K562 (cell line): ENCODE measurements around the gene TAGLN3. TPM values are rescaled to one million over a fixed set of nuclear protein-coding genes. Genes with fewer than 3 reads are reported as not detected.

Experiments
- ATAC-seq: fragments of 200-7000 bp; cut with Tn5 transposase; 3 replicates; pipeline ENCODE4 v1.9.1; 2020; ENCODE audit warnings: moderate library complexity
- BruUV-seq: library from RNA; stranded (reverse); fragments of 400-500 nt; replicated peaks from 2 replicates; lab custom pipeline; 2021; lab: Mats Ljungman, UMichigan
- CTCF ChIA-PET: fragments of 300-600 bp; formaldehyde crosslinking; extraction: SDS; loops from one replicate; lab custom pipeline; 2021; ENCODE audit warnings: low intra/inter-chr PET ratio; lab: Yijun Ruan, JAX
- POLR2A ChIA-PET: fragments of 300-600, 350-650 bp; sonication (Branson Sonifier 250); formaldehyde crosslinking; extraction: SDS; loops from one replicate; lab custom pipeline; 2021; ENCODE audit warnings: antibody characterized with exemption, inconsistent platforms; lab: Yijun Ruan, JAX
- DNase-seq, 4 experiments: peaks; one replicate each; pipeline versions ENCODE4 v3.0.0 to v3.0.0-alpha.2; 2011 to 2018; ENCODE audit warnings: low spot score in 3 of 4, mixed read lengths in 3 of 4; ENCODE audit errors: extremely low read depth in 1 of 4
- FAIRE-seq: peaks from 2 replicates; lab custom pipeline; 2011; peaks lifted over from hg19 to GRCh38; lab: Jason Lieb, UNC
- H2AFZ ChIP-seq: 2 replicates; pipeline ENCODE4 v1.6.0; 2011; ENCODE audit warnings: low read depth, low read length, control low read depth, inconsistent platforms
- H3K27ac ChIP-seq: fragments of 200-600 bp; 3 replicates; pipeline ENCODE4 v1.8.0; 2011; ENCODE audit warnings: low read depth, mild to moderate bottlenecking, control low read depth, inconsistent platforms, low read length, moderate library complexity, mixed read lengths; ENCODE audit errors: extremely low read depth
- H3K27me3 ChIP-seq, 2 experiments: fragments of 300-600 bp in 1 of 2; 2 replicates in 1 of 2; 3 replicates in 1 of 2; pipeline versions ENCODE4 v1.6.0 to v1.8.0; 2011; ENCODE audit warnings: inconsistent platforms in 2 of 2, low read length in 2 of 2, mild to moderate bottlenecking in 1 of 2, mixed read lengths in 1 of 2, moderate library complexity in 1 of 2; ENCODE audit not compliant: control insufficient read depth in 2 of 2, insufficient read depth in 2 of 2
- H3K36me3 ChIP-seq: fragments of 300-600 bp; 3 replicates; pipeline ENCODE4 v1.8.0; 2011; ENCODE audit warnings: mild to moderate bottlenecking, low read length, inconsistent platforms; ENCODE audit not compliant: control insufficient read depth, insufficient read depth
- H3K4me1 ChIP-seq, 2 experiments: fragments of 200-600 bp in 1 of 2; replicated peaks in 1 of 2; 2 replicates in 1 of 2; 3 replicates in 1 of 2; pipeline versions ENCODE4 v1.5.1 to v1.8.0; 2011; ENCODE audit warnings: inconsistent platforms in 2 of 2, low read length in 2 of 2, mild to moderate bottlenecking in 1 of 2, mixed read lengths in 1 of 2, moderate library complexity in 1 of 2; ENCODE audit not compliant: control insufficient read depth in 2 of 2, insufficient read depth in 2 of 2
- H3K4me2 ChIP-seq: 2 replicates; pipeline ENCODE4 v1.6.1; 2011; ENCODE audit warnings: low read length, control low read depth, inconsistent platforms, mixed read lengths; ENCODE audit not compliant: insufficient read depth
- H3K4me3 ChIP-seq: fragments of 200-600 bp; sonication (generic), shearing (Covaris generic); 2 replicates; pipeline ENCODE4 v1.5.1; 2016; ENCODE audit warnings: control low read depth, inconsistent platforms
- H3K79me2 ChIP-seq: fragments of 200-600 bp; 3 replicates; pipeline ENCODE4 v1.8.0; 2011; ENCODE audit warnings: low read length, inconsistent platforms; ENCODE audit not compliant: control insufficient read depth, insufficient read depth
- H3K9ac ChIP-seq, 2 experiments: 2 replicates each; pipeline versions ENCODE4 v1.6.0 to v1.6.1; 2011; ENCODE audit warnings: low read depth in 2 of 2, low read length in 2 of 2, control low read depth in 1 of 2, inconsistent platforms in 1 of 2, mild to moderate bottlenecking in 1 of 2, mixed read lengths in 1 of 2; ENCODE audit not compliant: insufficient read depth in 1 of 2
- H3K9me1 ChIP-seq: one replicate; pipeline ENCODE4 v1.6.0; 2011; ENCODE audit warnings: inconsistent platforms, mild to moderate bottlenecking, low read length, moderate library complexity; ENCODE audit not compliant: control insufficient read depth, insufficient read depth
- H3K9me3 ChIP-seq: replicated peaks from 2 replicates; pipeline ENCODE4 v1.5.1; 2011; ENCODE audit warnings: low read depth, low read length, inconsistent platforms; ENCODE audit not compliant: control insufficient read depth, insufficient read depth
- H4K20me1 ChIP-seq: replicated peaks from 2 replicates; pipeline ENCODE4 v1.6.1; 2011; ENCODE audit warnings: low read length, inconsistent platforms, mixed read lengths; ENCODE audit not compliant: control insufficient read depth, insufficient read depth
- DPF2 ChIP-seq: fragments of 450-650 bp; IDR thresholded peaks from 2 replicates; pipeline ENCODE4 v1.6.1; 2016
- E2F4 ChIP-seq: sonication (generic); formaldehyde crosslinking; IDR thresholded peaks from 2 replicates; pipeline ENCODE4 v1.8.0; 2022; ENCODE audit warnings: mild to moderate bottlenecking, low read depth, missing genetic modification reagents
- EWSR1 ChIP-seq: fragments of 450-650 bp; IDR thresholded peaks from 2 replicates; pipeline ENCODE4 v1.6.1; 2018; ENCODE audit warnings: borderline replicate concordance, mild to moderate bottlenecking, low read depth, moderate library complexity; ENCODE audit not compliant: partially characterized antibody
- JUND ChIP-seq, 2 experiments: IDR thresholded peaks; 2 replicates in 1 of 2; 3 replicates in 1 of 2; pipeline ENCODE4 v1.6.1; 2011; ENCODE audit warnings: borderline replicate concordance in 2 of 2, low read depth in 2 of 2, low read length in 2 of 2, improper control_type of control experiment in 1 of 2, missing biosample characterization in 1 of 2, missing genetic modification characterization in 1 of 2, missing genetic modification reagents in 1 of 2
- MIER1 ChIP-seq: fragments of 450-650 bp; IDR thresholded peaks from 2 replicates; pipeline ENCODE4 v1.6.1; 2016; ENCODE audit warnings: antibody characterized with exemption, mild to moderate bottlenecking, low read depth
- PREB ChIP-seq: sonication (generic); formaldehyde crosslinking; IDR thresholded peaks from 2 replicates; pipeline ENCODE4 v1.8.1; 2023; ENCODE audit warnings: mild to moderate bottlenecking, missing genetic modification reagents
- SAP30 ChIP-seq: fragments of 200-600 bp; sonication (generic); IDR thresholded peaks from 2 replicates; pipeline ENCODE4 v1.6.1; 2012; ENCODE audit warnings: borderline replicate concordance, low read depth, mild to moderate bottlenecking, moderate library complexity, low read length, control low read depth, inconsistent platforms; ENCODE audit not compliant: insufficient read depth, poor library complexity, severe bottlenecking
- SREBF1 ChIP-seq: fragments of 150-350 bp; IDR thresholded peaks from 2 replicates; pipeline ENCODE4 v1.6.1; 2014; ENCODE audit warnings: antibody characterized with exemption, low read depth, low read length, borderline replicate concordance
- ZBTB26 ChIP-seq: fragments of 450-650 bp; formaldehyde crosslinking; IDR thresholded peaks from 2 replicates; pipeline ENCODE4 v1.4.0; 2022; ENCODE audit warnings: missing genetic modification characterization
- ZBTB43 ChIP-seq: sonication (generic); formaldehyde crosslinking; IDR thresholded peaks from 2 replicates; pipeline ENCODE4 v1.8.0; 2023; ENCODE audit warnings: mild to moderate bottlenecking, missing genetic modification reagents
- ZNF146 ChIP-seq: IDR thresholded peaks from one replicate; pipeline ENCODE4 v1.6.1; 2018; ENCODE audit warnings: missing compliant biosample characterization; ENCODE audit not compliant: unreplicated experiment
- ZNF41 ChIP-seq: fragments of 250-450 bp; sonication (Bioruptor Pico); conservative IDR thresholded peaks from 2 replicates; pipeline ENCODE4 v1.4.0; 2020; ENCODE audit warnings: mild to moderate bottlenecking
- WGBS: fragments of 100-300 bp; shearing (Covaris generic); methylation state at CpG from one replicate; pipeline ENCODE4 v1.1.6; 2016; ENCODE audit warnings: low coverage, mixed read lengths; ENCODE audit not compliant: insufficient coverage; ENCODE audit errors: missing lambda C conversion rate; 5-methylcytosine and 5-hydroxymethylcytosine counted together
- in situ Hi-C: fragments of 300-500 bp; cut with MboI; formaldehyde crosslinking; loops from 4 replicates; pipeline ENCODE4 v1.15.0; 2018; ENCODE audit warnings: inconsistent platforms, mixed read lengths
- intact Hi-C: fragments of 100-400 bp; cut with micrococcal nuclease; formaldehyde crosslinking; loops from 2 replicates; pipeline ENCODE4 v1.14.2; 2022
- polyA plus RNA-seq, 8 experiments: library from polyadenylated mRNA; depleted of rRNA in 4 of 8; stranded (reverse) in 5 of 8; unstranded in 3 of 8; fragments of >200 nt; fragmentation: Nextera tagmentation in 2 of 8; fragmentation: Illumina TruSeq in 1 of 8; extraction: Ambion mirVana in 2 of 8; extraction: Trizol in 1 of 8; gene quantifications; 2 replicates each; pipeline versions ENCODE4 v1.2.1 to v1.2.3, GENCODE V29; 2011 to 2014; ENCODE audit warnings: inconsistent platforms in 1 of 8, missing spikeins in 1 of 8
- total RNA-seq, 7 experiments: library from RNA; depleted of rRNA in 6 of 7; stranded (reverse); fragments of >200 nt in 6 of 7; fragmentation: Illumina TruSeq in 2 of 7; extraction: Trizol in 2 of 7; gene quantifications; 2 replicates each; pipeline versions ENCODE4 v1.2.1 to v1.2.3, GENCODE V29; 2011 to 2021; ENCODE audit warnings: low replicate concordance in 1 of 7
- TF ChIP-seq, protein P1 (sequence below): fragments of 450-650 bp; formaldehyde crosslinking; IDR thresholded peaks from 2 replicates; pipeline ENCODE4 v1.4.0; 2022; ENCODE audit warnings: mild to moderate bottlenecking, moderate library complexity
- TF ChIP-seq, protein P2 (sequence below), 2 experiments: fragments of 450-650 bp; conservative IDR thresholded peaks; 2 replicates each; pipeline ENCODE4 v1.6.1; 2017; ENCODE audit warnings: mild to moderate bottlenecking in 2 of 2, moderate library complexity in 2 of 2

TAGLN3 gene
- total and polyA plus RNA-seq, 9 of the 15 experiments (the other 6 are each of a cell fraction or from before 2014, with no cell fraction given), result 0.06 TPM; not detected in 7

DNA sequence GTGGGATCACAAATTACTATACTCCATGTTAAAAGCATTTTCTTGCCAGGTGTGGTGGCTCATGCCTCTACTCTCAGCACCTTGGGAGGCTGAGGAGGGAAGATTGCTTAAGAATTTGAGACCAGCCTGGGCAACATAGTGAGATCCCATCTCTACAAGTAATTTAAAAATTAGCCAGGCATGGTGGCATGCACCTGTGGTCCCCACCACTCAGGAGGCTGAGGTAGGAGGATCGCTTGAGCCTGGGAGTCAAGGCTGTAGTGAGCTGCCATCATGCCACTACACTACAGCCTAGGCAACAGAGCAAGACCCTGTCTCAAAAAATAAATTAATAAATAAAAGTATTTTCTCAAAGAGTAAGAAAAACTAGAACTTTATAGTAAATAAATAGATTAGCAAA is 42.8 kb upstream of the TAGLN3 start:
- Histone ChIP-seq H3K79me2 (no peaks in the 10 kb centered on the region), H3K27me3 (0 out of 5 replicates have a peak, but pooled peaks cover 0 to 6% of the 10 kb centered on the region in 2 experiments), H3K4me2 (no peak overlapping the region), H3K9me3 (no peaks in the 10 kb centered on the region), H2AFZ (no peak overlapping the region), H3K4me1 (no peaks in the 10 kb centered on the region), H3K9ac (no peak overlapping the region), H3K4me3 (no peak overlapping the region), H3K9me1 (no peaks in the 10 kb centered on the region), H3K27ac (no peak overlapping the region), H4K20me1 (no peaks in the 10 kb centered on the region), H3K36me3 (no peaks in the 10 kb centered on the region)
- DNase-seq (no peak), FAIRE-seq (no peak), ATAC-seq (no peak)
- 0% methylated on average over 1 of the region's 1 CpG for WGBS
- intact Hi-C loops, result no loop called here
- no TSS peak for BruUV-seq
- in situ Hi-C loops, result no loop called here
- ChIA-PET POLR2A (no interaction called here), CTCF (no interaction called here)
- no peak for TF ChIP-seq ZNF41 (CRISPR knock-in tag)
- no peak for TF ChIP-seq ZNF146 (CRISPR knock-in tag)
- no peak for TF ChIP-seq ZBTB26 (CRISPR knock-in tag)
- TF ChIP-seq ZBTB43 (CRISPR knock-in tag), result no peak
- TF ChIP-seq SAP30, result no peak
- TF ChIP-seq MIER1, result no peak
- TF ChIP-seq JUND (IDR thresholded peaks at IDR 0.05; ENCODE audit: borderline replicate concordance, low read depth, low read length), result no peak
- TF ChIP-seq JUND (tag; IDR thresholded peaks at IDR 0.05; ENCODE audit: borderline replicate concordance, low read depth, low read length), result no peak
- TF ChIP-seq, protein P1, sequence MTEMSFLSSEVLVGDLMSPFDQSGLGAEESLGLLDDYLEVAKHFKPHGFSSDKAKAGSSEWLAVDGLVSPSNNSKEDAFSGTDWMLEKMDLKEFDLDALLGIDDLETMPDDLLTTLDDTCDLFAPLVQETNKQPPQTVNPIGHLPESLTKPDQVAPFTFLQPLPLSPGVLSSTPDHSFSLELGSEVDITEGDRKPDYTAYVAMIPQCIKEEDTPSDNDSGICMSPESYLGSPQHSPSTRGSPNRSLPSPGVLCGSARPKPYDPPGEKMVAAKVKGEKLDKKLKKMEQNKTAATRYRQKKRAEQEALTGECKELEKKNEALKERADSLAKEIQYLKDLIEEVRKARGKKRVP, result no peak
- TF ChIP-seq EWSR1, result no peak
- TF ChIP-seq, protein P2, sequence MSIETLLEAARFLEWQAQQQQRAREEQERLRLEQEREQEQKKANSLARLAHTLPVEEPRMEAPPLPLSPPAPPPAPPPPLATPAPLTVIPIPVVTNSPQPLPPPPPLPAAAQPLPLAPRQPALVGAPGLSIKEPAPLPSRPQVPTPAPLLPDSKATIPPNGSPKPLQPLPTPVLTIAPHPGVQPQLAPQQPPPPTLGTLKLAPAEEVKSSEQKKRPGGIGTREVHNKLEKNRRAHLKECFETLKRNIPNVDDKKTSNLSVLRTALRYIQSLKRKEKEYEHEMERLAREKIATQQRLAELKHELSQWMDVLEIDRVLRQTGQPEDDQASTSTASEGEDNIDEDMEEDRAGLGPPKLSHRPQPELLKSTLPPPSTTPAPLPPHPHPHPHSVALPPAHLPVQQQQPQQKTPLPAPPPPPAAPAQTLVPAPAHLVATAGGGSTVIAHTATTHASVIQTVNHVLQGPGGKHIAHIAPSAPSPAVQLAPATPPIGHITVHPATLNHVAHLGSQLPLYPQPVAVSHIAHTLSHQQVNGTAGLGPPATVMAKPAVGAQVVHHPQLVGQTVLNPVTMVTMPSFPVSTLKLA (conservative IDR thresholded peaks at IDR 0.05), result no peak
- no peak for TF ChIP-seq SREBF1
- TF ChIP-seq PREB (CRISPR knock-in tag), result no peak
- TF ChIP-seq DPF2, result no peak
- no peak for TF ChIP-seq E2F4 (CRISPR knock-in tag)
